ENCODE data around the gene ZNF688. TPM values are rescaled to one million over a fixed set of nuclear protein-coding genes. Genes with fewer than 3 reads are reported as not detected.

Gene ZNF688
- total and polyA plus RNA-seq, 2 of the 8 experiments (the other 6 are each of a cell fraction or from before 2014, with no cell fraction given) = 2.7 to 3.5 TPM

GRCh38 chr16:30558789-30559377 is 12.6 kb downstream of the ZNF688 start:
- Histone ChIP-seq H3K23me2 (ENCODE audit: low read depth, low read length) (peaks cover 7% of the 10 kb centered on the region; the same call in 1 of the 2 replicates), H3K36me3 (ENCODE audit: control insufficient read depth in 2 of 4, insufficient read depth in 4 of 4, low read length in 3 of 4) (peaks cover 3 to 8% (median 5%) of the 10 kb centered on the region in 4 experiments; a peak in 4 of 8 replicates), H4K5ac (ENCODE audit: insufficient read length, low read depth, low read length) (peak overlapping the region; percentile 90), H2BK15ac (ENCODE audit: low read length) (peak overlapping the region; percentile 7; the same call in 1 of the 2 replicates), H2AK5ac (ENCODE audit: low read depth, low read length) (no peak overlapping the region), H3K79me2 (ENCODE audit: control insufficient read depth in 1 of 2, insufficient read depth in 2 of 2, low read length in 2 of 2) (no peaks in the 10 kb centered on the region), H2BK12ac (ENCODE audit: low read depth, low read length) (peak overlapping the region; percentile 28), H3K79me1 (ENCODE audit: low read depth, low read length) (no peaks in the 10 kb centered on the region), H3K23ac (ENCODE audit: insufficient read length) (no peak overlapping the region), H3K4me2 (ENCODE audit: insufficient read depth in 1 of 2, low read depth in 2 of 2, low read length in 2 of 2) (peak overlapping the region; percentile 44 to 48), H3K9ac (replicated peaks in 1 of 4; ENCODE audit: extremely low read depth in 1 of 4, low read depth in 3 of 4, low read length in 3 of 4) (peak overlapping the region in 3 of 4 experiments; percentile 25 to 46 (median 42); a peak in 5 of 7 replicates), H3K14ac (ENCODE audit: insufficient read length) (no peak overlapping the region), H3K4me1 (replicated peaks in 1 of 4; ENCODE audit: control insufficient read depth in 3 of 4, insufficient read depth in 4 of 4, low read length in 3 of 4) (peaks cover 0 to 5% (median 2%) of the 10 kb centered on the region in 4 experiments; a peak in 2 of 7 replicates), H2AFZ (ENCODE audit: low read length) (peak overlapping the region; percentile 12; the same call in 1 of the 2 replicates), H2BK20ac (ENCODE audit: low read length) (no peak overlapping the region), H3K27me3 (replicated peaks in 1 of 4; ENCODE audit: control insufficient read depth in 3 of 4, extremely low read depth in 1 of 4, insufficient read depth in 3 of 4, low read length in 3 of 4) (peaks cover 0 to 3% (median 1%) of the 10 kb centered on the region in 4 experiments; a peak in 1 of 7 replicates), H3K27ac (ENCODE audit: low read depth, low read length) (peak overlapping the region; percentile 47; the same call in 1 of the 2 replicates), H3K56ac (replicated peaks; ENCODE audit: insufficient read length, low read depth, low read length) (no peak overlapping the region), H4K8ac (ENCODE audit: extremely low read depth, insufficient read depth, low read length) (peak overlapping the region; percentile 63; the same call in 1 of the 2 replicates), H3K18ac (ENCODE audit: extremely low read depth, low read length) (peak overlapping the region; percentile 67), H4K91ac (replicated peaks; ENCODE audit: insufficient read length, low read length) (no peak overlapping the region), H3K9me3 (ENCODE audit: insufficient read depth in 2 of 2, low read depth in 1 of 2, low read length in 1 of 2) (no peaks in the 10 kb centered on the region), H2BK5ac (ENCODE audit: low read depth, low read length) (peak overlapping the region; percentile 55; the same call in 1 of the 2 replicates), H2BK120ac (replicated peaks; ENCODE audit: low read depth, low read length) (no peak overlapping the region), H3K4me3 (ENCODE audit: extremely low read depth in 1 of 4, insufficient read depth in 2 of 4, low read depth in 3 of 4, low read length in 4 of 4) (peak overlapping the region in 2 of 4 experiments; percentile 14 to 78; a peak in 3 of 8 replicates), H3K4ac (replicated peaks; ENCODE audit: insufficient read length, low read depth, low read length) (peak overlapping the region; percentile 22), H4K20me1 (replicated peaks in 1 of 2; ENCODE audit: control insufficient read depth in 1 of 2, insufficient read depth in 2 of 2, low read length in 2 of 2) (peaks cover 0 to 4% of the 10 kb centered on the region in 2 experiments)
- WGBS, 2 experiments (ENCODE audit: extremely low coverage in 1 of 2, insufficient coverage in 1 of 2, insufficient read length in 1 of 2, insufficient replicate concordance in 2 of 2, low coverage in 1 of 2, low lambda C conversion rate in 2 of 2, missing lambda C conversion rate in 1 of 2) = 85% methylated on average over 21 of the region's 21 CpGs; no CpG with 5 or more reads in 1 of the 2 experiments
- FAIRE-seq (no peak), DNase-seq (ENCODE audit: low read depth in 1 of 2, low spot score in 2 of 2) (no peak)
- ChIA-PET CTCF (ENCODE audit: partially characterized antibody) (interaction anchor here (0.8 to 3.1 kb wide), 11 partner anchors 13 to 129 kb away, joined by 3 to 23 read pairs (median 4); partner anchors contain the start of genes DCTPP1, ZNF688, ZNF747 and ZNF785), POLR2A (ENCODE audit: partially characterized antibody) (interaction anchor here (0.8 to 8.4 kb wide), 17 partner anchors 9 to 141 kb away, joined by 3 to 121 read pairs (median 7); partner anchors contain the start of genes PRR14, ZNF688, ZNF689 and ZNF747)
- no peak for TF ChIP-seq GABPA (IDR thresholded peaks at IDR 0.05; ENCODE audit: borderline replicate concordance, insufficient read depth, low read length)
- TF ChIP-seq MAFK (IDR thresholded peaks at IDR 0.05; ENCODE audit: low read depth, low read length) = no peak
- no peak for TF ChIP-seq SP4 (IDR thresholded peaks at IDR 0.05; ENCODE audit: low read length)
- no peak for TF ChIP-seq KDM5A (IDR thresholded peaks at IDR 0.05; ENCODE audit: low read length)
- TF ChIP-seq RNF2 (IDR thresholded peaks at IDR 0.05; ENCODE audit: borderline replicate concordance, low read depth, low read length, missing control alignments, poor library complexity, severe bottlenecking) = no peak
- no peak for TF ChIP-seq TEAD4 (IDR thresholded peaks at IDR 0.05; ENCODE audit: low read depth, low read length)
- TF ChIP-seq CTCF (IDR thresholded peaks at IDR 0.05; ENCODE audit: control extremely low read depth in 1 of 3, insufficient read depth in 1 of 3, low read depth in 1 of 3, low read length in 3 of 3) = no peak
- no peak for TF ChIP-seq CTBP2 (IDR thresholded peaks at IDR 0.05; ENCODE audit: borderline replicate concordance, insufficient read depth, insufficient read length, low read length)

All from H1 (cell line).